Measurements from ENCODE around the gene ULK4. TPM values are rescaled to one million over a fixed set of nuclear protein-coding genes. Genes with fewer than 3 reads are reported as not detected.

The ULK4 gene
- polyA plus RNA-seq, 1 donor from 2014 or later = 7.2 TPM

DNA sequence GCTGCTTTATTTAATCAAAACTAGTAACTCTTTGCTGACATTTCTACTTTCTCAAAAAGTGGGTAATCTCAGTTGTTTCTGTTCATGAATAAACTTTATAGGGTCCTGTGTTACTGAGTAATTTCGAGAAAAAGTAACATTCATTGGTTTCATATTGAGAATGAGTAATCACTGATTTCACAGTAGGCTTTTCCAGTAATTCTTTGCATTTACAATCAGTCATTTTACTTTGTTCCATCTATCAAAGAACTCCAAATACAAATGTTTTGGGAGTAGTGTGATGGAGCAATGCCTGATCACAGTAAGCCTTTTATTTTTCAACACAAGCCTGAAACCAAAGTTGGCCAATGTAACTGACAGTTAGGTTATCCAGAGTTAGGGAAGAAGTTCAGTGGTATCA lies 353.6 kb downstream of the ULK4 start:
- Histone ChIP-seq H4K20me1 (ENCODE audit: insufficient read depth) (no peaks in the 10 kb centered on the region), H2AFZ (ENCODE audit: low read depth, low read length) (no peak overlapping the region), H3K4me3 (ENCODE audit: low read length) (no peak overlapping the region), H3K4me2 (ENCODE audit: low read length) (no peak overlapping the region), H3K9me2 (ENCODE audit: insufficient read depth, low read length) (no peaks in the 10 kb centered on the region), H3K9ac (ENCODE audit: low read length) (no peak overlapping the region), H3F3A (ENCODE audit: insufficient read depth, low read length, poor library complexity, severe bottlenecking) (no peaks in the 10 kb centered on the region), H3K9me3 (ENCODE audit: low read length) (no peaks in the 10 kb centered on the region), H3K79me2 (replicated peaks; ENCODE audit: insufficient read depth, low read length) (no peaks in the 10 kb centered on the region), H3K27ac (ENCODE audit: low read length) (no peak overlapping the region), H3K36me3 (ENCODE audit: insufficient read depth, low read length) (no peaks in the 10 kb centered on the region), H3K27me3 (ENCODE audit: insufficient read depth, low read depth, low read length) (no peaks in the 10 kb centered on the region)
- no peak for TF ChIP-seq MXI1 (conservative IDR thresholded peaks at IDR 0.05; ENCODE audit: poor library complexity, severe bottlenecking)

DNA sequence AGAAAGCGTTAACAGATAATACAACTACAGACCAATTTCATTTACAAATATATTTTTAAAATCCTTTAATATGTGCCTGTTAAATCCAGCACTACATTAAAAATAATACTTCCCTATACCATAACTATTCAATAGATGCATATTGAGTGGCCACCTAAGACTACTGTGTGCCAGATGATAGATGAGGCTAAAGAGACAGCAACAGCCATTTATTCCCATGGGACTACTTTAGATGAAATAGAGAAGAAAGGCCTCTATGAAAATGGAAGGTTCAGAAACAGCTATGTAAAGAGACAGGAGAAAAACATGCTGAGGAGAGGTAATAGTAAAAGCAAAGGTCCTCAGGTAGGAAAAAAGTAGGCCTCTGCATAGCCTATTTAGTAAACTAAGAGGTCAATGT lies 358.1 kb downstream of the ULK4 start:
- Histone ChIP-seq H3K9me2 (ENCODE audit: insufficient read depth, low read length) (no peaks in the 10 kb centered on the region), H3K79me2 (replicated peaks; ENCODE audit: insufficient read depth, low read length) (no peaks in the 10 kb centered on the region), H3K9me3 (ENCODE audit: low read length) (no peaks in the 10 kb centered on the region), H3K9ac (ENCODE audit: low read length) (no peak overlapping the region), H3K4me2 (ENCODE audit: low read length) (no peak overlapping the region), H3K27ac (ENCODE audit: low read length) (no peak overlapping the region), H2AFZ (ENCODE audit: low read depth, low read length) (no peak overlapping the region), H3F3A (ENCODE audit: insufficient read depth, low read length, poor library complexity, severe bottlenecking) (no peaks in the 10 kb centered on the region), H3K27me3 (ENCODE audit: insufficient read depth, low read depth, low read length) (no peaks in the 10 kb centered on the region), H3K36me3 (ENCODE audit: insufficient read depth, low read length) (no peaks in the 10 kb centered on the region), H4K20me1 (ENCODE audit: insufficient read depth) (no peaks in the 10 kb centered on the region), H3K4me3 (ENCODE audit: low read length) (no peak overlapping the region)
- TF ChIP-seq RAD21 (conservative IDR thresholded peaks at IDR 0.05) = no peak
- TF ChIP-seq POLR2AphosphoS5 (IDR thresholded peaks at IDR 0.05) = no peak
- TF ChIP-seq EP300 (conservative IDR thresholded peaks at IDR 0.05; ENCODE audit: poor library complexity, severe bottlenecking) = no peak
- no peak for TF ChIP-seq MXI1 (conservative IDR thresholded peaks at IDR 0.05; ENCODE audit: poor library complexity, severe bottlenecking)
- no peak for TF ChIP-seq TAF1 (IDR thresholded peaks at IDR 0.05; ENCODE audit: low read depth)
- no peak for TF ChIP-seq SMC3 (conservative IDR thresholded peaks at IDR 0.05; ENCODE audit: poor library complexity)
- TF ChIP-seq, protein P1, sequence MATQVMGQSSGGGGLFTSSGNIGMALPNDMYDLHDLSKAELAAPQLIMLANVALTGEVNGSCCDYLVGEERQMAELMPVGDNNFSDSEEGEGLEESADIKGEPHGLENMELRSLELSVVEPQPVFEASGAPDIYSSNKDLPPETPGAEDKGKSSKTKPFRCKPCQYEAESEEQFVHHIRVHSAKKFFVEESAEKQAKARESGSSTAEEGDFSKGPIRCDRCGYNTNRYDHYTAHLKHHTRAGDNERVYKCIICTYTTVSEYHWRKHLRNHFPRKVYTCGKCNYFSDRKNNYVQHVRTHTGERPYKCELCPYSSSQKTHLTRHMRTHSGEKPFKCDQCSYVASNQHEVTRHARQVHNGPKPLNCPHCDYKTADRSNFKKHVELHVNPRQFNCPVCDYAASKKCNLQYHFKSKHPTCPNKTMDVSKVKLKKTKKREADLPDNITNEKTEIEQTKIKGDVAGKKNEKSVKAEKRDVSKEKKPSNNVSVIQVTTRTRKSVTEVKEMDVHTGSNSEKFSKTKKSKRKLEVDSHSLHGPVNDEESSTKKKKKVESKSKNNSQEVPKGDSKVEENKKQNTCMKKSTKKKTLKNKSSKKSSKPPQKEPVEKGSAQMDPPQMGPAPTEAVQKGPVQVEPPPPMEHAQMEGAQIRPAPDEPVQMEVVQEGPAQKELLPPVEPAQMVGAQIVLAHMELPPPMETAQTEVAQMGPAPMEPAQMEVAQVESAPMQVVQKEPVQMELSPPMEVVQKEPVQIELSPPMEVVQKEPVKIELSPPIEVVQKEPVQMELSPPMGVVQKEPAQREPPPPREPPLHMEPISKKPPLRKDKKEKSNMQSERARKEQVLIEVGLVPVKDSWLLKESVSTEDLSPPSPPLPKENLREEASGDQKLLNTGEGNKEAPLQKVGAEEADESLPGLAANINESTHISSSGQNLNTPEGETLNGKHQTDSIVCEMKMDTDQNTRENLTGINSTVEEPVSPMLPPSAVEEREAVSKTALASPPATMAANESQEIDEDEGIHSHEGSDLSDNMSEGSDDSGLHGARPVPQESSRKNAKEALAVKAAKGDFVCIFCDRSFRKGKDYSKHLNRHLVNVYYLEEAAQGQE (IDR thresholded peaks at IDR 0.05; ENCODE audit: borderline replicate concordance) = no peak
- TF ChIP-seq, protein P2, sequence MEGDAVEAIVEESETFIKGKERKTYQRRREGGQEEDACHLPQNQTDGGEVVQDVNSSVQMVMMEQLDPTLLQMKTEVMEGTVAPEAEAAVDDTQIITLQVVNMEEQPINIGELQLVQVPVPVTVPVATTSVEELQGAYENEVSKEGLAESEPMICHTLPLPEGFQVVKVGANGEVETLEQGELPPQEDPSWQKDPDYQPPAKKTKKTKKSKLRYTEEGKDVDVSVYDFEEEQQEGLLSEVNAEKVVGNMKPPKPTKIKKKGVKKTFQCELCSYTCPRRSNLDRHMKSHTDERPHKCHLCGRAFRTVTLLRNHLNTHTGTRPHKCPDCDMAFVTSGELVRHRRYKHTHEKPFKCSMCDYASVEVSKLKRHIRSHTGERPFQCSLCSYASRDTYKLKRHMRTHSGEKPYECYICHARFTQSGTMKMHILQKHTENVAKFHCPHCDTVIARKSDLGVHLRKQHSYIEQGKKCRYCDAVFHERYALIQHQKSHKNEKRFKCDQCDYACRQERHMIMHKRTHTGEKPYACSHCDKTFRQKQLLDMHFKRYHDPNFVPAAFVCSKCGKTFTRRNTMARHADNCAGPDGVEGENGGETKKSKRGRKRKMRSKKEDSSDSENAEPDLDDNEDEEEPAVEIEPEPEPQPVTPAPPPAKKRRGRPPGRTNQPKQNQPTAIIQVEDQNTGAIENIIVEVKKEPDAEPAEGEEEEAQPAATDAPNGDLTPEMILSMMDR (IDR thresholded peaks at IDR 0.05; ENCODE audit: poor library complexity, severe bottlenecking) = no peak
- no peak for TF ChIP-seq EZH2 (IDR thresholded peaks at IDR 0.05; ENCODE audit: borderline replicate concordance, insufficient read depth, low read length, poor library complexity, severe bottlenecking)

DNA sequence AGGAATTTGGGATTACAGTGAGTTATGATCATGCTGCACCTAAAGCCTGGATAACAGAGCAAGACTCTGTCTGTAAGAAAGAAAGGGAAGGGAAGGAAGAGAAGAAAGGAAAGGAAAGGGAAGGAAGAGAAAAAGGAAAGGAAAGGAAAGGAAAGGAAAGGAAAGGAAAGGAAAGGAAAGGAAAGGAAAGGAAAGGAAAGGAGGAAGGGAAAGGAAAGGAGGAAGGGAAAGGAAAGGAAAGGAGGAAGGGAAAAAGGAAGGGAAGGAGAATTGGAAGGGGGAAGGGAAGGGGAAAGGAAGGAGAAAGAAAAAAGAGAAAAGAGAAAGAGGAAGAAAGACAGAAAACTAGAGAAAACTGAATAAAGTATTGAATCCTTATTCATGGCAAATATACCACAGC lies 359.8 kb downstream of the ULK4 start:
- H3K36me3 ChIP-seq (ENCODE audit: insufficient read depth, low read length) = no peaks in the 10 kb centered on the region
- no peak overlapping the region for H3K27ac ChIP-seq (ENCODE audit: low read length)
- no peaks in the 10 kb centered on the region for H3K9me2 ChIP-seq (ENCODE audit: insufficient read depth, low read length)
- no peaks in the 10 kb centered on the region for H3K27me3 ChIP-seq (ENCODE audit: insufficient read depth, low read depth, low read length)
- H3K4me2 ChIP-seq (ENCODE audit: low read length) = no peak overlapping the region
- H3K79me2 ChIP-seq (replicated peaks; ENCODE audit: insufficient read depth, low read length) = no peaks in the 10 kb centered on the region
- H3K4me3 ChIP-seq (ENCODE audit: low read length) = no peak overlapping the region
- H2AFZ ChIP-seq (ENCODE audit: low read depth, low read length) = no peak overlapping the region
- H3F3A ChIP-seq (ENCODE audit: insufficient read depth, low read length, poor library complexity, severe bottlenecking) = no peaks in the 10 kb centered on the region
- no peak for TF ChIP-seq SMC3 (conservative IDR thresholded peaks at IDR 0.05; ENCODE audit: poor library complexity)
- no peak for TF ChIP-seq POLR2AphosphoS5 (IDR thresholded peaks at IDR 0.05)
- no peak for TF ChIP-seq MXI1 (conservative IDR thresholded peaks at IDR 0.05; ENCODE audit: poor library complexity, severe bottlenecking)
- TF ChIP-seq, protein P2 (IDR thresholded peaks at IDR 0.05; ENCODE audit: poor library complexity, severe bottlenecking) = no peak
- TF ChIP-seq RAD21 (conservative IDR thresholded peaks at IDR 0.05) = no peak
- no peak for TF ChIP-seq EP300 (conservative IDR thresholded peaks at IDR 0.05; ENCODE audit: poor library complexity, severe bottlenecking)
- no peak for TF ChIP-seq EZH2 (IDR thresholded peaks at IDR 0.05; ENCODE audit: borderline replicate concordance, insufficient read depth, low read length, poor library complexity, severe bottlenecking)
- TF ChIP-seq, protein P1 (IDR thresholded peaks at IDR 0.05; ENCODE audit: borderline replicate concordance) = no peak
- TF ChIP-seq TAF1 (IDR thresholded peaks at IDR 0.05; ENCODE audit: low read depth) = no peak
- H3K9ac ChIP-seq (ENCODE audit: low read length) = no peak overlapping the region
- H4K20me1 ChIP-seq (ENCODE audit: insufficient read depth) = no peaks in the 10 kb centered on the region
- H3K9me3 ChIP-seq (ENCODE audit: low read length) = no peaks in the 10 kb centered on the region

Data from neural cell (in vitro differentiated cells).